SK-N-SH treated with all-trans-retinoic acid at 6 μM for 48 hours (cell line): ENCODE measurements around the gene FGB.

Experiments used
- ATAC-seq: fragments of 200-7000 bp; cut with Tn5 transposase; 3 replicates; pipeline ENCODE4 v1.9.1; 2020; ENCODE audit warnings: mild to moderate bottlenecking, moderate library complexity
- BACH2 ChIP-seq: fragments of 250-450 bp; sonication (Bioruptor Pico); IDR thresholded peaks from 2 replicates; pipeline ENCODE4 v1.9.0; 2021; ENCODE audit warnings: mild to moderate bottlenecking, borderline replicate concordance
- CSDC2 ChIP-seq: fragments of 250-450 bp; sonication (Bioruptor Pico); IDR thresholded peaks from 2 replicates; pipeline ENCODE4 v1.5.0; 2020; ENCODE audit warnings: mild to moderate bottlenecking, moderate library complexity
- ESRRG ChIP-seq: fragments of 250-450 bp; sonication (Bioruptor Pico); IDR thresholded peaks from 2 replicates; pipeline ENCODE4 v1.6.1; 2021; ENCODE audit warnings: mild to moderate bottlenecking
- GLIS3 ChIP-seq: fragments of 250-450 bp; sonication (Bioruptor Pico); IDR thresholded peaks from 2 replicates; pipeline ENCODE4 v1.5.0; 2020; ENCODE audit warnings: mild to moderate bottlenecking, moderate library complexity
- OSR1 ChIP-seq: fragments of 250-450 bp; sonication (Bioruptor Pico); IDR thresholded peaks from 2 replicates; pipeline ENCODE4 v1.8.0; 2022; ENCODE audit warnings: moderate library complexity, mild to moderate bottlenecking, inconsistent platforms
- PATZ1 ChIP-seq: fragments of 250-450 bp; sonication (Bioruptor Pico); IDR thresholded peaks from 2 replicates; pipeline ENCODE4 v1.8.0; 2020; ENCODE audit warnings: mild to moderate bottlenecking, moderate library complexity, borderline replicate concordance
- PPARA ChIP-seq: fragments of 250-450 bp; sonication (Bioruptor Pico); IDR thresholded peaks from 2 replicates; pipeline ENCODE4 v1.5.0; 2020; ENCODE audit warnings: mild to moderate bottlenecking, borderline replicate concordance
- TCF4 ChIP-seq: fragments of 250-450 bp; sonication (Bioruptor Pico); IDR thresholded peaks from 2 replicates; pipeline ENCODE4 v1.8.0; 2021; ENCODE audit warnings: mild to moderate bottlenecking, moderate library complexity, borderline replicate concordance
- TSHZ2 ChIP-seq: fragments of 250-450 bp; sonication (Bioruptor Pico); IDR thresholded peaks from 2 replicates; pipeline ENCODE4 v1.5.0; 2020; ENCODE audit warnings: mild to moderate bottlenecking, moderate library complexity
- ZC3H10 ChIP-seq: fragments of 250-450 bp; sonication (Bioruptor Pico); IDR thresholded peaks from 2 replicates; pipeline ENCODE4 v1.5.1; 2021; ENCODE audit warnings: mild to moderate bottlenecking, moderate library complexity
- ZFP3 ChIP-seq: fragments of 250-450 bp; sonication (Bioruptor Pico); IDR thresholded peaks from 2 replicates; pipeline ENCODE4 v1.5.0; 2020; ENCODE audit warnings: mild to moderate bottlenecking, moderate library complexity
- ZFP30 ChIP-seq: fragments of 450-650 bp; formaldehyde crosslinking; IDR thresholded peaks from 2 replicates; pipeline ENCODE4 v1.5.0; 2022; ENCODE audit warnings: mild to moderate bottlenecking, moderate library complexity
- ZNF8 ChIP-seq: fragments of 450-650 bp; formaldehyde crosslinking; IDR thresholded peaks from 2 replicates; pipeline ENCODE4 v1.5.0; 2020; ENCODE audit warnings: mild to moderate bottlenecking, moderate library complexity
- TF ChIP-seq, protein P1 (sequence below): fragments of 250-450 bp; sonication (Bioruptor Pico); IDR thresholded peaks from 2 replicates; pipeline ENCODE4 v1.5.1; 2021; ENCODE audit warnings: mild to moderate bottlenecking, moderate library complexity

Gene FGB

DNA sequence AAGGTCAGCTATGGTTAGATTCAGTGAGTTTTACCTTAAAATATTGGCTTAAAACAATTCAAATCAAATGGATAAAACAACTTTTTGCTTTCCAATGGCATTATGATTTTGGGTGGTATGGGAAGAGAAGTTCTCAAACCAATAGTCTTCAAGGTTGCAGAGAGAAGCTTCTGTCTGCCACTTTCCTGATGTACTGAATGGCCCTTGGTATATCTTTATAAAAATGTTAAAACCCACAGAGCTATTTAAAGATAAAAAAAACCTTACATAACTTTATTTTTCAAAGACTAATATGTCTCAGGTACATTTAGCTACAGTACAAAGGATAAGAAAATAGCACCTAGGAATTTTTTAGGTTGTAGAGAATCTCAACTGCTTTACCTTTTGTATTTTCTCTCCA, 20.9 kb downstream of the FGB start (continued):
- TF ChIP-seq, protein P1, sequence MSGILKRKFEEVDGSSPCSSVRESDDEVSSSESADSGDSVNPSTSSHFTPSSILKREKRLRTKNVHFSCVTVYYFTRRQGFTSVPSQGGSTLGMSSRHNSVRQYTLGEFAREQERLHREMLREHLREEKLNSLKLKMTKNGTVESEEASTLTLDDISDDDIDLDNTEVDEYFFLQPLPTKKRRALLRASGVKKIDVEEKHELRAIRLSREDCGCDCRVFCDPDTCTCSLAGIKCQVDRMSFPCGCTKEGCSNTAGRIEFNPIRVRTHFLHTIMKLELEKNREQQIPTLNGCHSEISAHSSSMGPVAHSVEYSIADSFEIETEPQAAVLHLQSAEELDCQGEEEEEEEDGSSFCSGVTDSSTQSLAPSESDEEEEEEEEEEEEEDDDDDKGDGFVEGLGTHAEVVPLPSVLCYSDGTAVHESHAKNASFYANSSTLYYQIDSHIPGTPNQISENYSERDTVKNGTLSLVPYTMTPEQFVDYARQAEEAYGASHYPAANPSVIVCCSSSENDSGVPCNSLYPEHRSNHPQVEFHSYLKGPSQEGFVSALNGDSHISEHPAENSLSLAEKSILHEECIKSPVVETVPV (CRISPR knock-in tag): no peak
- TF ChIP-seq BACH2: no peak
- no peak for TF ChIP-seq ZC3H10
- no peak for TF ChIP-seq GLIS3 (CRISPR knock-in tag)

GRCh38 chr4:154584259-154584658, 21.4 kb downstream of the FGB start:
- ATAC-seq: no peak
- TF ChIP-seq TCF4: no peak
- no peak for TF ChIP-seq ESRRG
- no peak for TF ChIP-seq ZFP3 (CRISPR knock-in tag)
- no peak for TF ChIP-seq TSHZ2 (CRISPR knock-in tag)
- no peak for TF ChIP-seq BACH2
- TF ChIP-seq, protein P1 (CRISPR knock-in tag): no peak
- no peak for TF ChIP-seq PPARA (CRISPR knock-in tag)
- no peak for TF ChIP-seq PATZ1
- no peak for TF ChIP-seq CSDC2 (CRISPR knock-in tag)
- no peak for TF ChIP-seq ZFP30

DNA sequence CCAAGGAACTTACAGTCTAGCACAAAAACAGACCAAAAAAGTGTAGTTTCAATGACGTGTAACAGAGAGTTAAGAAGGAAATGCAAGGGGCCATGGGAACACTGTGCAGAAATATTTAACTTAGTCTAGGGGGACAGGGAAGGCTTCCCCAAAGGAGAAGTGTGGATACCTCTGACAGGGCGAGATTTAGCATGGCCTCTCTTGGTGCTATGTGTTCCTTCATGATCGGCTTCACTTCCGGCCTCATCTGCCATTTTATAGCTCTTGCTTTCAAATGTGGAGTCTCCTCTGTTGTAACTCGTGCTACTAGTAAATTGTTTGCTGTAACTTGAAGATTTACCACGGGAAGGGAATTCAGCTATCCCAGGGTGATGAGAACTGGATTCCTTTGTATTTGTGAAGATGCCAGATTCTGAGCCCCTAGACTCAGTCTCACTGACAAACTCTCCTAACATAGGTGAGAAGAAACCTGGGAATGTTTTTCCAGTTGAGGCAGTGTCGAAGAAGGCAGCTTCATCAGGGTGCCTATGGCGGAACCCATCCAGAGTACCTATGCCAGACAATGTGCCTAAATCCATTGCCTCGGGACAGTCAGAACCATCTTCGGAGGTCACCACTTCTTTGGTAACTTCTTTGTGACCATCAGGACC, 22.7 kb downstream of the FGB start:
- ATAC-seq: no peak
- no peak for TF ChIP-seq BACH2
- TF ChIP-seq, protein P1 (CRISPR knock-in tag): no peak

DNA sequence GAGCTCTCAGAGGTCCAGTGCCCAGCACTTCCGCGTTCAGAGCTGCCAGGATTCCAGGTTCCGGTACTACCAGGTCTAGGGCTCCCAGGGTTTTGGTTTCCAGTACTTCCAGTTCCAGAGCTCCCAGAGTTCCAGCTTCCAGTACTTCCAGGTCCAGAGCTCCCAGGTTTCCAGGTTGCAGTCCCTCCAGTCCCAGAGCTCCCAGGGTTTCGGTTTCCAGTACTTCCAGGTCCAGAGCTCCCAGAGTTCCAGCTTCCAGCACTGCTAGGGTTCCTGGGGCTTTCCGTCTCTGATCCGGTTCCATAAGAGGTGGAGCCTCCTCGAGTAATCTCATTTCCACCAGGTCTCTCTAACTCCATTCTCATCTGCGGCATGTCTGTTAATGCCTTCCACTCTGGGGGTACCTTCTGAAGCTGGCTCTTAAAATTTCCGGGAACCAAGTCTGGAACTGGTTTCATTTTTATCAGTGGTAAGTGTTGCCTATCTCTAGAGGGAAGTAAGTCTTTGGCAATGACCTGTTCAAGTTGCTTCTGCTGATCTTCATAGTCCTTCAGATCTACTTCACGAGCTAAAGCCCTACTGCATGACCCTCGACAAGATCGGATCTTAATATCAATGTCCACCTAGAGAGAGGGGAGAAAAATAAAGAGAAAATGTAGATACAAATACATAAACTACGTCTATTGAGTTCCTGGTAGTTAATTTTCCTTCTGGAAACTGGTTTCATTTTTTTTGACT, 23.7 kb downstream of the FGB start:
- peak; percentile 30 for ATAC-seq

More for the DNA sequence above, 23.7 kb downstream of the FGB start:
- TF ChIP-seq ZNF8 (CRISPR knock-in tag) (no peak), ESRRG (no peak), OSR1 (CRISPR knock-in tag) (no peak)
- TF ChIP-seq, protein P1 (CRISPR knock-in tag): no peak
